ENCODE measurements around the gene SERPIND1.

The SERPIND1 gene

GRCh38 chr22:20793748-20794649 is 20.1 kb downstream of the SERPIND1 start:
- DNase-seq: no peak

GRCh38 chr22:20794650-20795413 is 20.9 kb downstream of the SERPIND1 start:
- DNase-seq: no peak

- no peak for DNase-seq
These were observed 22.8 kb downstream of the SERPIND1 start for GRCh38 chr22:20796731-20797130.

GRCh38 chr22:20798218-20798617 is 24.3 kb downstream of the SERPIND1 start:
- no peak for DNase-seq

GRCh38 chr22:20798974-20799373 is 25.1 kb downstream of the SERPIND1 start:
- no peak for DNase-seq

GRCh38 chr22:20799449-20799848 is 25.5 kb downstream of the SERPIND1 start:
- DNase-seq: no peak

- no peak for DNase-seq
These were observed 28.5 kb downstream of the SERPIND1 start for GRCh38 chr22:20802452-20802851.

- DNase-seq: no peak
These were observed 29.1 kb downstream of the SERPIND1 start for GRCh38 chr22:20802922-20803553.

- DNase-seq: peak; percentile 25
These were observed 29.9 kb downstream of the SERPIND1 start for GRCh38 chr22:20803696-20804324.

- no peak for DNase-seq
These were observed 30.7 kb downstream of the SERPIND1 start for GRCh38 chr22:20804650-20805049.

GRCh38 chr22:20805972-20806471 is 32.1 kb downstream of the SERPIND1 start:
- DNase-seq: no peak

GRCh38 chr22:20807315-20807752 is 33.4 kb downstream of the SERPIND1 start:
- no peak for DNase-seq

- DNase-seq: no peak
These were observed 34.9 kb downstream of the SERPIND1 start for GRCh38 chr22:20808844-20809243.

GRCh38 chr22:20809538-20810185 is 35.7 kb downstream of the SERPIND1 start:
- DNase-seq: no peak

GRCh38 chr22:20810645-20811044 is 36.7 kb downstream of the SERPIND1 start:
- peak; percentile 9 for DNase-seq

- DNase-seq: no peak
These were observed 37.3 kb downstream of the SERPIND1 start for GRCh38 chr22:20811171-20811570.

GRCh38 chr22:20811971-20812660 is 38.2 kb downstream of the SERPIND1 start:
- no peak for DNase-seq

- DNase-seq: no peak
These were observed 39.1 kb downstream of the SERPIND1 start for GRCh38 chr22:20813056-20813455.

- no peak for DNase-seq
These were observed 40.4 kb downstream of the SERPIND1 start for GRCh38 chr22:20814221-20814808.

GRCh38 chr22:20815477-20816050 is 41.7 kb downstream of the SERPIND1 start:
- no peak for DNase-seq

- no peak for DNase-seq
These were observed 42.6 kb downstream of the SERPIND1 start for GRCh38 chr22:20816559-20816958.

Measured in activated CD4-positive, alpha-beta T cell treated with anti-CD3 and anti-CD28 coated beads, Interleukin-2, amount 50 U/mL, for 1 hour (primary cell).